SU-DHL-6 (cell line): ENCODE measurements around the gene PNMA1.

Experiments used
- CTCF ChIP-seq: fragments of 200-600 bp; sonication (generic); IDR thresholded peaks from one replicate; pipeline ENCODE4 v1.5.1; 2017; ENCODE audit warnings: antibody characterized with exemption, mild to moderate bottlenecking, low read length, moderate library complexity; ENCODE audit not compliant: insufficient read depth, poor library complexity, severe bottlenecking
- EZH2phosphoT487 ChIP-seq: fragments of 200-600 bp; sonication (generic), shearing (Covaris generic); conservative IDR thresholded peaks from 2 replicates; pipeline ENCODE4 v1.6.1; 2018; ENCODE audit warnings: mild to moderate bottlenecking, antibody characterized with exemption, low read length, moderate library complexity, mixed read lengths

- TF ChIP-seq CTCF = no peak
- TF ChIP-seq EZH2phosphoT487 = no peak
Observed at GRCh38 chr14:73695997-73696396, 18.2 kb downstream of the PNMA1 start.
